22Rv1 (cell line): ENCODE results near the gene SCD.

Experiments
- ZFX ChIP-seq: fragments of 450-650 bp; IDR thresholded peaks from 2 replicates; pipeline ENCODE4 v1.6.1; 2017; ENCODE audit warnings: antibody characterized with exemption, borderline replicate concordance
- TF ChIP-seq, protein P1 (sequence below): fragments of 450-650 bp; IDR thresholded peaks from 2 replicates; pipeline ENCODE4 v1.5.1; 2017; ENCODE audit warnings: mild to moderate bottlenecking

DNA sequence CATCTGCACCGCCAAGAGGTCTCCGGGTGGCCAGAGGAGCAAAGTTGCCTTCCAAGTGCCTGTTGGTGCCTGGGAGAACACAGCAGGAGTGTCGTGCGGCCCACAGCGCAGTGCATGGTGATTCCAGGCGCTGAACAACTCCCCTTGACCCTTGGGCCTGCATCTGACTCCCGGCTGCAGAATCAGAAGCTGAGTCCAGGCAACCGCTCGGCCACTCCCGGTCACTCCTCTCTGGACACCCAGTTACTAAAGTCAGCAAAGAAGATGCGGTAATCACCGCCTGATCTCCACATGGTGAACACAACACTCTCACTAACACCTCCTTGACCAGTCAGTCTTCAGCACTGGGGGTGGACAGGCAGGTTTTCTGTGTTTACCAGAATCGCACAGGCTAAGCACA lies 35.5 kb downstream of the SCD start:
- TF ChIP-seq, protein P1, sequence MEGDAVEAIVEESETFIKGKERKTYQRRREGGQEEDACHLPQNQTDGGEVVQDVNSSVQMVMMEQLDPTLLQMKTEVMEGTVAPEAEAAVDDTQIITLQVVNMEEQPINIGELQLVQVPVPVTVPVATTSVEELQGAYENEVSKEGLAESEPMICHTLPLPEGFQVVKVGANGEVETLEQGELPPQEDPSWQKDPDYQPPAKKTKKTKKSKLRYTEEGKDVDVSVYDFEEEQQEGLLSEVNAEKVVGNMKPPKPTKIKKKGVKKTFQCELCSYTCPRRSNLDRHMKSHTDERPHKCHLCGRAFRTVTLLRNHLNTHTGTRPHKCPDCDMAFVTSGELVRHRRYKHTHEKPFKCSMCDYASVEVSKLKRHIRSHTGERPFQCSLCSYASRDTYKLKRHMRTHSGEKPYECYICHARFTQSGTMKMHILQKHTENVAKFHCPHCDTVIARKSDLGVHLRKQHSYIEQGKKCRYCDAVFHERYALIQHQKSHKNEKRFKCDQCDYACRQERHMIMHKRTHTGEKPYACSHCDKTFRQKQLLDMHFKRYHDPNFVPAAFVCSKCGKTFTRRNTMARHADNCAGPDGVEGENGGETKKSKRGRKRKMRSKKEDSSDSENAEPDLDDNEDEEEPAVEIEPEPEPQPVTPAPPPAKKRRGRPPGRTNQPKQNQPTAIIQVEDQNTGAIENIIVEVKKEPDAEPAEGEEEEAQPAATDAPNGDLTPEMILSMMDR, result no peak
- no peak for TF ChIP-seq ZFX
